Muscle layer of colon (tissue), 2 donors: ENCODE data around the gene EXO1.
A peak's percentile ranks its signal among the peaks of the same experiment; 100 is the strongest.
"Not testable (repeated sequence)": the region's sequence is repeated elsewhere in the genome, so short reads cannot be mapped to it uniquely, and the experiment has no call there.

ENCODE experiments used
- H3K27ac ChIP-seq: one replicate; pipeline ENCODE4 v1.7.0; 2013; ENCODE audit warnings: low read depth, mild to moderate bottlenecking, low read length, moderate library complexity
- H3K27me3 ChIP-seq, 2 donors: one replicate each; pipeline ENCODE4 v1.7.0; 2013; ENCODE audit warnings: low read length in 2 of 2, mild to moderate bottlenecking in 2 of 2; ENCODE audit not compliant: insufficient read depth in 2 of 2, control insufficient read depth in 1 of 2
- H3K36me3 ChIP-seq: one replicate; pipeline ENCODE4 v1.7.0; 2013; ENCODE audit warnings: mild to moderate bottlenecking, low read length; ENCODE audit not compliant: insufficient read depth
- H3K4me1 ChIP-seq: one replicate; pipeline ENCODE4 v1.7.0; 2013; ENCODE audit warnings: mild to moderate bottlenecking, low read length; ENCODE audit not compliant: insufficient read depth
- H3K4me3 ChIP-seq, 2 donors: one replicate each; pipeline ENCODE4 v1.7.0; 2013; ENCODE audit warnings: low read length in 2 of 2, low read depth in 1 of 2, mild to moderate bottlenecking in 1 of 2, moderate library complexity in 1 of 2
- H3K9ac ChIP-seq: one replicate; pipeline ENCODE4 v1.7.0; 2013; ENCODE audit warnings: low read length
- H3K9me3 ChIP-seq: one replicate; pipeline ENCODE4 v1.7.0; 2013; ENCODE audit warnings: mild to moderate bottlenecking, low read length
- donor health status: abdominal sarcoma.
- donor health status: Adenocarcinoma of cecum.

EXO1 gene

DNA sequence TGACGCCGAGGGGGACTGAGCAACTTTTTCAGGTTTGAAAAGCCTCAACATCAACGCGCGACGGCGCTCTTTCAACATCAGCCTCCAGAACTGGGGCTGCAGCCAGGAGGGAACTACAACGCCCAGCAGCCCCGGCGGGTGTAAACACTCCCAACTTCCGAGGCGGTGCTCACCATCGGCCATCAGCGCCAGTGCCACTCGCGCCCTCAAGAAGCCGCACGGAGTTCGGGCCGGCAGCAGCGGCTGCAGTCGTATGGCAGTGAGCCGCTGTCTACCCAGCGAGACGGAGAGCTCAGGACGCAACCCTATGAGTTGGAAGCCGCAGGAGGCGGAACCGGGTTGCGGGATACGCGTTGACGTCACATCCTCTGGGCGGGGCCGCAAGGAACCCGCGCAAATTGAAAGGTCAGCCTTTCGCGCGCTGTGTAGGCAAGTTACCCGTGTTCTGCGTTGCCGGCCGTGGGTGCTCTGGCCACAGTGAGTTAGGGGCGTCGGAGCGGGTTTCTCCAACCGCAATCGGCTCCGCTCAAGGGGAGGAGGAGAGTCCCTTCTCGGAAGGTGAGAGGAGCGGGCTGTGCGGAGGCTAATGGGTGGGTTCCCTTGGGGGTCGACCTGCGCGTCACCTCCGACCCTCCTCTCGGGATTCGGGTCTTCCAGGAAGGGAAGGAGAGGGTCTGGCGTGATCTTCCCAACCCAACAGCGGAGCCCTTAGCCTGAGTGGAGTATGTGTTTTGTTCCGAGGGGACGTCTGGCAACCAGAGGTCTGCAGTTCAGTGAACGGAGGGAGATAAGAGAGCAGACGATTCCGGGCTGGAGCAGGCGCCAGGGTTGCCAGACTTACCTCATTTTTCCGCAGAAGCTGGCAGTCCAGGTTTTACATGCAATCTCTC is at the start of gene EXO1:
TSS of gene EXO1 (plus strand) at position 409 of the 890 bp plus-strand sequence. CDS start 2,222 bp downstream, outside the sequence.
- Histone ChIP-seq H3K36me3 (no peaks in the 10 kb centered on the region), H3K27ac (peak within 1 kb of the TSS; percentile 89), H3K9me3 (no peaks in the 10 kb centered on the region), H3K4me3 (peak within 1 kb of the TSS; percentile 66 to 75), H3K4me1 (peaks cover 10% of the 10 kb centered on the region), H3K9ac (no peak within 1 kb of the TSS), H3K27me3 (no peaks in the 10 kb centered on the region)

DNA sequence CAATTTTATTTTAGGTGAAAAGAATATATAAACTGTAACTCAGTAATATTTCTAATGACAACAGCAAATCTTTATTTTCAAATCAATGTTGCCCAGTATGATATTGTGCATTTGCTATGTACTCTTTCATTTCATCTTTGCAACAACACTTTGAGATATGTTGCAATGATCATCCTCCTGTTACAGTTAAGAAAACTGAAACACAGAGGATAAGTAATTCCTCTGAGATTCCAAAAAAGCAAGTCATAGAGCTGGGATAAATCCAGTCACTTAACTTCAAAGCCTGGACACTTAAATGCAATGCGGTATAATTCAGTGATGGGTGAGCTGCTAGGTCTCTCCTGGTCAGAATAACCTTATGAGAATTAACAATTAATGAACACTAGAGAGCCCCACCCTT is 48.6 kb upstream of the EXO1 start:
- Histone ChIP-seq H3K4me1 (no peaks in the 10 kb centered on the region), H3K9ac (no peak overlapping the region), H3K27me3 (no peaks in the 10 kb centered on the region), H3K4me3 (no peak overlapping the region), H3K9me3 (no peaks in the 10 kb centered on the region), H3K36me3 (no peaks in the 10 kb centered on the region), H3K27ac (no peak overlapping the region)

DNA sequence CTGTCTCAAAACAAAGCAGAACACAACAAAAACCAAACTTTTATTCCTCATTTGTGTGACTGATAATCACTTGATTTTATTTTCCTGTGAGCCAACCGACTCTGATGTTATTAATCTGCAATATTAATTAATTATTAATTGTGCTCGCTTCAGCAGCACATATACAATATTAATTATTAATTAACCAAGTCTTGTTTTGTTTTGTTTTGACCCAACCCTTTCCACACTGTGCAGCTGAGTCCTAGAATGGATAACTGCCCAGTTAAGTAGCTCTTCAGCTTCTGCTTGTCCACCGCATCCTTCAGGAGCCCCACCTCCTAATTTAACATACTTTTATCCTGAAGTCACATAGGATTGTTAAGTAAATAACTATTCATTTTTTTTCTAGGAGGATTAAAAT is 47.4 kb upstream of the EXO1 start:
- Histone ChIP-seq H3K4me3 (no peak overlapping the region), H3K36me3 (no peaks in the 10 kb centered on the region), H3K9ac (no peak overlapping the region), H3K27me3 (no peaks in the 10 kb centered on the region), H3K9me3 (no peaks in the 10 kb centered on the region), H3K4me1 (no peaks in the 10 kb centered on the region), H3K27ac (no peak overlapping the region)

DNA sequence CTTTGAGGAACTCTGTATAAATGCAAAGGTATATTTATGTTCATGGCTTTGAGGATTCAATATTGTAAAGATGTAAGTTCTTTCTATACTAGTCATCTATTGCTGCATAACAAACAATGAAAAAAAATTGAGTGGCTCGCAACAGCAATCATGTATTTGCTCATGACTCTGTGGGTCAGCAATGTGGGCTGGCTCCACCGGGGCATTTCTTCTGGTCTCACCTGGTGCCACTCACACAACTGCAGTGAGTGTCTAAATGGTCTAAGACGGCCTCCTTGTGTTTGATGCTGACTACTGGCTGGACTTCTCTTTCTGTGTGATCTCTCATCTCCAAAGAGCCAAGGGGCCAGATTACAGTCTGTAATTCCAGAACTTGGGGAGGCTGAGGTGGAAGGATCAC is 45.1 kb upstream of the EXO1 start:
- no peaks in the 10 kb centered on the region for H3K27me3 ChIP-seq
- H3K9me3 ChIP-seq, result no peaks in the 10 kb centered on the region
- no peak overlapping the region for H3K4me3 ChIP-seq
- no peaks in the 10 kb centered on the region for H3K4me1 ChIP-seq
- H3K36me3 ChIP-seq, result no peaks in the 10 kb centered on the region
- H3K27ac ChIP-seq, result no peak overlapping the region
- H3K9ac ChIP-seq, result no peak overlapping the region

DNA sequence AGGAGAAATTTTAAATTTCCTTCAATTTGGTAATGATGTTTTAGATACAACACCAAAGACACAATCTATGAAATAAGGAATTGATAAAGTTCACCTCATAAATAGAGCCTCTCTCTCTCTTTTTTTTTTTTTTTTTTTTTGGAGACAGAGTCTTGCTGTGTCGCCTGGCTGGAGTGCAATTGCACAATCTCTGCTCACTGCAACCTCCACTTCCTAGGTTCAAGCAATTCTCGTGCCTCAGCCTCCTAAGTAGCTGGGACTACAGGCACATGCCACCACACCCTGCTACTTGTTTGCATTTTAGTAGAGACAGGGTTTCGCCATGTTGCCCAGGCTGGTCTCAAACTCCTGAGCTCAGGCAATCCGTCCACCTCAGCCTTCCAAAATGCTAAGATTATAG is 43.3 kb upstream of the EXO1 start:
- not testable (repeated sequence) for H3K27ac ChIP-seq, H3K27me3 ChIP-seq, H3K9me3 ChIP-seq, H3K4me3 ChIP-seq, H3K4me1 ChIP-seq, H3K36me3 ChIP-seq, H3K9ac ChIP-seq

DNA sequence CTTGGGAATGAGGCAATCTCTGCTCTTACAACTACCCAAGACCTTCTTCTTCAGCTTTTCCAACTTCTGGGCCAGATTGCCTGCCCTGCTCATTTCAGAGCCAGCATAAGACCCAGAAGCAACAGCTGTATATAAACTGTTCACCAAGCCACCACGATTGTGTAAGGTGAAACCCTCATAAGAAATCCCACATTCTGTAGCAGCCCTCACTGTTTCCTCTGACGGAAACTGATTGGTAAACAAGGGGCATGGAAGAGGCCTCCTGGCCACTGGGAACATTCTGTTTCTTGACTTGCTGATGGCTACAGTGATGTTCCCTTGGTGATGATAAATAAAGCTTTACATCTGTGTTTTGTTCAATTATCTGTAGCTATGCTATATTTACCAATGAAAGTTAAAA is 39.7 kb upstream of the EXO1 start:
- H3K4me1 ChIP-seq, result no peaks in the 10 kb centered on the region
- no peaks in the 10 kb centered on the region for H3K36me3 ChIP-seq
- H3K27ac ChIP-seq, result no peak overlapping the region
- H3K4me3 ChIP-seq, result no peak overlapping the region
- H3K9ac ChIP-seq, result no peak overlapping the region
- no peaks in the 10 kb centered on the region for H3K27me3 ChIP-seq
- no peaks in the 10 kb centered on the region for H3K9me3 ChIP-seq

DNA sequence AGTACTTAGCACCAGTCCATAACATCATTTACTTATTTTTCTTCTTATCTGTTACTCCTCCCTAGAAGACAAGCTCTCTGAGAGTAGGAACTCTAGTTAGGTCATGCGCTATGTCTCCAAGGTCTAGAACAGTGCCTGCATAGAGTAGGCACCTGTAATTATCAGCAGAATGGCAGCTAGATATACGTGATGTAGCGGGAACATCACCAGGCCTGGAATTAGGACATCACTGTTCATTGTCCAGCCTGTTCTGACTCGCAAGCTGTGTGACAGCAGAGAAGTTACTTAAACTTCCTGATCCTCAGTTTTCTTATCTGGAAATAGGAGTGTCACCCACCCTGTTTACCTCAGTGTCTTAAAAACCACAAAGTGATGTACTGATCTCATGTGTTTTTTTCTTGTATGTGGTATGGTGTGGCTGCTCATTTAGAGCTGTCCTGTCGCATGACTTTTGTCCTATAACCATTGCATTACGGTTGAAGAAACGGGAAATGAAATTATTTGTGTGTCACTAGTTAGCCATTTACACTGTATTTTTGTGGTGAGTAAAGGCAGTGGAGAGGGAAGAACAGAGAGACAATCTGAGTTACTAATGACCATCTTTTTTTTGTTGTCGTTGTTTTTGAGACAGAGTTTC is 37.1 kb upstream of the EXO1 start:
- Histone ChIP-seq H3K27me3 (no peaks in the 10 kb centered on the region), H3K36me3 (no peaks in the 10 kb centered on the region), H3K4me1 (no peaks in the 10 kb centered on the region), H3K9me3 (no peaks in the 10 kb centered on the region), H3K9ac (no peak overlapping the region), H3K27ac (no peak overlapping the region), H3K4me3 (no peak overlapping the region)

DNA sequence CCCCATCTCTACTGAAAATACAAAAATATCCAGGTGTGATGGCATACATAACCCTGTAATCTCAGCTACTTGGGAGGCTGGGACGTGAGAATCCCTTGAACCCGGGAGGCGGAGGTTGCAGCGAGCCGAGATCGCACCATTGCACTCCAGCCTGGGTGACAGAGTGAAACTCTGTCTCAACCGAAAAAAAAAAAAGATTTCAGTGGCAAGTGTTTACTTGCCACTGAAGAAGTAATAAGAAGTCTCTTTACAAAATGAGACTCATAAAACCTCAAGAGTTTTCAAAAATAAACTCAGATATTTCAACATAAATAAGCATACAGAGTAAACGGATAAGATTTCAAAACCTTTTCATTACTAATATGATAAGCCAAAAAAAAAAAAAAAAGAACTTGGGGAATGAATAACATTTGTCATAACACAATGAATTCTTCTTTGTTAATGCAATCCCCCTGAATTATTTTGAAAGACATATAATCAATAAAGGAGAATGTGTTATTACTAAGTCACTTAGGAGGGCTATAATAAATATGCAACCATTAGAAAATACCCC is 34.2 kb upstream of the EXO1 start:
- no peak overlapping the region for H3K4me3 ChIP-seq
- no peaks in the 10 kb centered on the region for H3K36me3 ChIP-seq
- H3K9me3 ChIP-seq, result no peaks in the 10 kb centered on the region
- H3K9ac ChIP-seq, result no peak overlapping the region
- H3K4me1 ChIP-seq, result no peaks in the 10 kb centered on the region
- H3K27me3 ChIP-seq, result no peaks in the 10 kb centered on the region
- no peak overlapping the region for H3K27ac ChIP-seq

DNA sequence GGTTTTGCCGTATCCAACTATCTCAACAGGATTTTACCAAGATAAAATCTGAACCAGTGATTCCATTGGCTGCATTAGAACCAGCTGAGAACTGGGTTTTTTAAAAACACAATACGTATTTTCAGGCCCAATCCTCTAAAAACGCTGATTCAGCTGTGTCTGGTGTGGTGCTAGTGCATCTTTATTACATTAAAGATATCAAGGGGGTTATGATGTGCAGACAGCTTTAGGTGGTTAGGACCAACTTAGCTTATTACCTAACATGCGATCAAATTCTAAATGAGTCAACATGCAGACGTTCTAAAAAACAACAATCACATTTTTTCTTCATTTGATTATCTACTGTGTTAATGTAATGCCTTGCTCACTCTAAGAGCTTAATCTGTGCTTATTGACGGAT is 32.0 kb upstream of the EXO1 start:
- H3K36me3 ChIP-seq, result no peaks in the 10 kb centered on the region
- no peaks in the 10 kb centered on the region for H3K9me3 ChIP-seq
- H3K9ac ChIP-seq, result no peak overlapping the region
- no peak overlapping the region for H3K27ac ChIP-seq
- H3K4me3 ChIP-seq, result no peak overlapping the region
- no peaks in the 10 kb centered on the region for H3K4me1 ChIP-seq
- no peaks in the 10 kb centered on the region for H3K27me3 ChIP-seq

DNA sequence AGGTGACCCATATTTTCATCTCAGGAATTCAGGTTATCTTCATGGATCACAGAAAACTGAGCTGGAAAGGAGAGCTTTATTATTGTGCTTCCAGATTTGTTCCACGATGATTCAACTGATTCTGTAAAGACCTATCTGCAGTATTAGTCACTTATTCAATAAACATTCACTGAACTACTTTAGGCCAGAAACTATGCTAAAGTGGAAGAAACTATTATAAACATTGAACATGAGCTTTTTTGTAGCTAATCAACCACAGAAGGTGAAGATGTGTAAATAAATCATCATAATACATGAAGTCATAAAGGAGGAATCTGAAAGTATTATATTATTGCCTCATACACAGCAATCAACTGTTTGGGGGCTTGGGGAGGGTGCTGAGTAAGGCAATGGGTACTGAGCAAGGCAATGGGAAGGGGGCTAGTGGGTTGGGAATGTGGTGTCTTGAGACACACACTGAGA is 30.6 kb upstream of the EXO1 start:
- H3K9me3 ChIP-seq, result no peaks in the 10 kb centered on the region
- H3K36me3 ChIP-seq, result no peaks in the 10 kb centered on the region
- no peak overlapping the region for H3K9ac ChIP-seq
- no peaks in the 10 kb centered on the region for H3K4me1 ChIP-seq
- no peak overlapping the region for H3K27ac ChIP-seq
- no peaks in the 10 kb centered on the region for H3K27me3 ChIP-seq
- H3K4me3 ChIP-seq, result no peak overlapping the region

DNA sequence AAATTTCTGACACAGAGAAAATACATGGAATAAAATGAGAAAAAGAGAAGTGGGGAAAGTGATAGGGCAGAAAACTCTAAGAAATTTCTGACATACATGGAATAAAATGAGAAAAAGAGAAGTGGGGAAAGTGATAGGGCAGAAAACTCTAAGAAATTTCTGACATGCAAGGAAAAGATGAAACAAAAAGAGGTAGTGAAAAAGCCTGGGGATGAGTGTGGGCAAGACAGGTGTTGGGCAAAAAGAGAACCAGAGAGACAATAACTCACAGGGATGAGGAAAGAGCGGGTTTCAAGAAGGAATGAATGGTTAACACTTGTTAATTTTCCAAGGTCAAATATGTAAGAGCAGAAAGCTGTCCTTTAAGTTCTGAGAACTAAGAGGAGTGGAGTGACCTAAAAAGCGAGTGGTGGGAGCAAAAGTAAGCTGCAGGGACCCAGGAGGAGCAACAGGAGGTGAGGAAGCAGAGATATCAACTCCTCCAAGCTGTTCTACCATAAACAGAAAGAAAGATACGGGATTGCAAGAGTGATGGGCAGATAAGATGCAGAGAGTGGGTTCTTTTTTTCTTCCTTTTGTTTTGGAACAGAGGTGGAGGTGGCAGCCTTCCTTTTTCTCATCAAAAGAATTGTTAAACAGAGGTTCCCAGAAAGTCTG is 29.9 kb upstream of the EXO1 start:
- H3K9ac ChIP-seq, result no peak overlapping the region
- no peak overlapping the region for H3K4me3 ChIP-seq
- no peaks in the 10 kb centered on the region for H3K9me3 ChIP-seq
- no peaks in the 10 kb centered on the region for H3K27me3 ChIP-seq
- no peaks in the 10 kb centered on the region for H3K4me1 ChIP-seq
- no peaks in the 10 kb centered on the region for H3K36me3 ChIP-seq
- H3K27ac ChIP-seq, result no peak overlapping the region
